ENCODE data around the gene SOWAHD. TPM values are rescaled to one million over a fixed set of nuclear protein-coding genes. Genes with fewer than 3 reads are reported as not detected.
"Not testable (repeated sequence)": the region's sequence is repeated elsewhere in the genome, so short reads cannot be mapped to it uniquely, and the experiment has no call there.

Gene SOWAHD
- total RNA-seq (2014; rRNA removed; shearing (Covaris generic)) = 0.05 and 0.13 TPM in 2 replicates
- polyA plus RNA-seq (2015; cell fraction: cytosol; rRNA removed) = 0.18 TPM in 1 of 2 replicates, not detected in the other
- 0.08 TPM in 1 of 2 replicates, not detected in the other for polyA plus RNA-seq (2015; cell fraction: nucleus; rRNA removed)

- no peak for DNase-seq (ENCODE audit: low read depth)
Observed at GRCh38 chrX:119757979-119758730, at the start of gene SOWAHD. TSS of gene SOWAHD (plus strand) at chrX:119758588. CDS start at chrX:119758668, 80 bp downstream.

GRCh38 chrX:119708936-119709335 lies 49.5 kb upstream of the SOWAHD start:
- no peak for DNase-seq (ENCODE audit: low read depth)

GRCh38 chrX:119709630-119710029 lies 48.8 kb upstream of the SOWAHD start:
- DNase-seq (ENCODE audit: low read depth) = no peak

GRCh38 chrX:119721487-119721886 lies 36.9 kb upstream of the SOWAHD start:
- no peak for DNase-seq (ENCODE audit: low read depth)

GRCh38 chrX:119721926-119722325 lies 36.5 kb upstream of the SOWAHD start:
- DNase-seq (ENCODE audit: low read depth) = no peak

- peak; percentile 52 for DNase-seq (ENCODE audit: low read depth)
Observed at GRCh38 chrX:119726900-119727555, 31.4 kb upstream of the SOWAHD start.

GRCh38 chrX:119728487-119728886 lies 29.9 kb upstream of the SOWAHD start:
- DNase-seq (ENCODE audit: low read depth) = no peak

- peak; percentile 41 for DNase-seq (ENCODE audit: low read depth)
Observed at GRCh38 chrX:119729408-119730201, 28.8 kb upstream of the SOWAHD start.

- DNase-seq (ENCODE audit: low read depth) = no peak
Observed at GRCh38 chrX:119734897-119735339, 23.5 kb upstream of the SOWAHD start.

GRCh38 chrX:119735467-119735866 lies 22.9 kb upstream of the SOWAHD start:
- DNase-seq (ENCODE audit: low read depth) = no peak

GRCh38 chrX:119736206-119736764 lies 22.1 kb upstream of the SOWAHD start:
- no peak for DNase-seq (ENCODE audit: low read depth)

- no peak for DNase-seq (ENCODE audit: low read depth)
Observed at GRCh38 chrX:119738742-119739141, 19.6 kb upstream of the SOWAHD start.

GRCh38 chrX:119745283-119745848 lies 13.0 kb upstream of the SOWAHD start:
- DNase-seq (ENCODE audit: low read depth) = no peak

GRCh38 chrX:119750131-119750530 lies 8.3 kb upstream of the SOWAHD start:
- DNase-seq (ENCODE audit: low read depth) = not testable (repeated sequence)

- DNase-seq (ENCODE audit: low read depth) = not testable (repeated sequence)
Observed at GRCh38 chrX:119750751-119751150, 7.6 kb upstream of the SOWAHD start.

GRCh38 chrX:119753001-119753400 lies 5.4 kb upstream of the SOWAHD start:
- no peak for DNase-seq (ENCODE audit: low read depth)

GRCh38 chrX:119753639-119754257 lies 4.6 kb upstream of the SOWAHD start:
- peak; percentile 44 for DNase-seq (ENCODE audit: low read depth)

- DNase-seq (ENCODE audit: low read depth) = no peak
Observed at GRCh38 chrX:119755981-119756533, 2.3 kb upstream of the SOWAHD start.

GRCh38 chrX:119756926-119757635 lies 1.3 kb upstream of the SOWAHD start:
- no peak for DNase-seq (ENCODE audit: low read depth)

GRCh38 chrX:119757646-119757978 lies 776 bp upstream of the SOWAHD start:
- no peak for DNase-seq (ENCODE audit: low read depth)

Data from HT1080 (cell line).